Activated CD4-positive, alpha-beta T cell treated with anti-CD3 and anti-CD28 coated beads, Interleukin-2, amount 10 ng/mL, durations not matched to agents 7 days and 5 days (primary cell): ENCODE data around the gene TSC22D1. TPM values are rescaled to one million over a fixed set of nuclear protein-coding genes. Genes with fewer than 3 reads are reported as not detected.

Experiments used
- CTCF ChIA-PET: fragments of 350-600 bp; sonication (Branson Sonifier 250); formaldehyde crosslinking; loops from one replicate; lab custom pipeline; 2021; ENCODE audit warnings: antibody characterized with exemption; lab: Charles Lee
- POLR2A ChIA-PET: fragments of 350-600 bp; sonication (Branson Sonifier 250); formaldehyde crosslinking; loops from one replicate; lab custom pipeline; 2021; ENCODE audit warnings: antibody characterized with exemption; lab: Charles Lee
- DNase-seq: peaks from one replicate; pipeline ENCODE4 v3.0.0-alpha.2; 2020
- H3K27ac Mint-ChIP-seq: one replicate; pipeline ENCODE4 v1.8.0; 2021; ENCODE audit warnings: mild to moderate bottlenecking, moderate library complexity, mixed read lengths
- H3K27me3 Mint-ChIP-seq: one replicate; pipeline ENCODE4 v1.8.0; 2021; ENCODE audit warnings: mixed read lengths
- H3K36me3 Mint-ChIP-seq: one replicate; pipeline ENCODE4 v1.8.0; 2021; ENCODE audit warnings: low read depth, mixed read lengths
- H3K4me1 Mint-ChIP-seq: one replicate; pipeline ENCODE4 v1.8.0; 2021; ENCODE audit warnings: mixed read lengths
- H3K4me3 Mint-ChIP-seq: one replicate; pipeline ENCODE4 v1.8.0; 2021; ENCODE audit warnings: mild to moderate bottlenecking, moderate library complexity, mixed read lengths
- H3K9me3 Mint-ChIP-seq: one replicate; pipeline ENCODE4 v1.8.0; 2021; ENCODE audit warnings: mixed read lengths
- total RNA-seq, 2 experiments: library from RNA; stranded (reverse); gene quantifications; one replicate each; pipeline ENCODE4 v1.2.3, GENCODE V29; 2021

The TSC22D1 gene
- total RNA-seq, 2 experiments from 2014 or later, result 13.3 to 13.6 TPM

GRCh38 chr13:44412346-44412935 lies 163.7 kb downstream of the TSC22D1 start:
- Mint-ChIP-seq H3K4me1 (peaks cover 2% of the 10 kb centered on the region), H3K27me3 (no peaks in the 10 kb centered on the region), H3K27ac (no peak overlapping the region), H3K9me3 (no peaks in the 10 kb centered on the region), H3K36me3 (no peaks in the 10 kb centered on the region), H3K4me3 (no peak overlapping the region)
- CTCF ChIA-PET, result no interaction called here
- POLR2A ChIA-PET, result no interaction called here
- no peak for DNase-seq

- H3K4me3 Mint-ChIP-seq, result no peak overlapping the region
- no peak for DNase-seq
- CTCF ChIA-PET, result no interaction called here
- no peaks in the 10 kb centered on the region for H3K36me3 Mint-ChIP-seq
- no peaks in the 10 kb centered on the region for H3K9me3 Mint-ChIP-seq
- H3K27me3 Mint-ChIP-seq, result no peaks in the 10 kb centered on the region
- H3K27ac Mint-ChIP-seq, result no peak overlapping the region
- POLR2A ChIA-PET, result no interaction called here
- peaks cover 2% of the 10 kb centered on the region for H3K4me1 Mint-ChIP-seq
Measured at GRCh38 chr13:44411841-44412240, 164.3 kb downstream of the TSC22D1 start.

GRCh38 chr13:44410328-44410859 lies 165.7 kb downstream of the TSC22D1 start:
- Mint-ChIP-seq H3K9me3 (no peaks in the 10 kb centered on the region), H3K27me3 (no peaks in the 10 kb centered on the region), H3K4me1 (peaks cover 2% of the 10 kb centered on the region), H3K36me3 (no peaks in the 10 kb centered on the region), H3K27ac (no peak overlapping the region), H3K4me3 (no peak overlapping the region)
- no peak for DNase-seq
- ChIA-PET POLR2A (no interaction called here), CTCF (no interaction called here)

GRCh38 chr13:44409595-44409994 lies 166.5 kb downstream of the TSC22D1 start:
- no peaks in the 10 kb centered on the region for H3K27me3 Mint-ChIP-seq
- peaks cover 2% of the 10 kb centered on the region for H3K4me1 Mint-ChIP-seq
- H3K27ac Mint-ChIP-seq, result no peak overlapping the region
- H3K36me3 Mint-ChIP-seq, result no peaks in the 10 kb centered on the region
- no peak for DNase-seq
- H3K9me3 Mint-ChIP-seq, result no peaks in the 10 kb centered on the region
- ChIA-PET CTCF (interaction anchor here (0.9 kb wide), 1 partner anchor 9 kb away, joined by 3 read pairs; no protein-coding TSS in a partner anchor), POLR2A (no interaction called here)
- H3K4me3 Mint-ChIP-seq, result no peak overlapping the region

- peaks cover 2% of the 10 kb centered on the region for H3K4me1 Mint-ChIP-seq
- DNase-seq, result no peak
- no peaks in the 10 kb centered on the region for H3K27me3 Mint-ChIP-seq
- H3K27ac Mint-ChIP-seq, result no peak overlapping the region
- ChIA-PET CTCF (no interaction called here), POLR2A (no interaction called here)
- H3K4me3 Mint-ChIP-seq, result no peak overlapping the region
- H3K36me3 Mint-ChIP-seq, result no peaks in the 10 kb centered on the region
- no peaks in the 10 kb centered on the region for H3K9me3 Mint-ChIP-seq
Measured at GRCh38 chr13:44407891-44408290, 168.2 kb downstream of the TSC22D1 start.

GRCh38 chr13:44407379-44407778 lies 168.8 kb downstream of the TSC22D1 start:
- Mint-ChIP-seq H3K27ac (no peak overlapping the region), H3K27me3 (no peaks in the 10 kb centered on the region), H3K4me3 (no peak overlapping the region), H3K36me3 (no peaks in the 10 kb centered on the region), H3K9me3 (no peaks in the 10 kb centered on the region), H3K4me1 (peaks cover 2% of the 10 kb centered on the region)
- POLR2A ChIA-PET, result no interaction called here
- DNase-seq, result no peak
- CTCF ChIA-PET, result no interaction called here

GRCh38 chr13:44406617-44407016 lies 169.5 kb downstream of the TSC22D1 start:
- H3K4me3 Mint-ChIP-seq, result no peak overlapping the region
- POLR2A ChIA-PET, result no interaction called here
- no peaks in the 10 kb centered on the region for H3K4me1 Mint-ChIP-seq
- no peaks in the 10 kb centered on the region for H3K27me3 Mint-ChIP-seq
- no peak overlapping the region for H3K27ac Mint-ChIP-seq
- no peaks in the 10 kb centered on the region for H3K36me3 Mint-ChIP-seq
- CTCF ChIA-PET, result no interaction called here
- H3K9me3 Mint-ChIP-seq, result no peaks in the 10 kb centered on the region
- no peak for DNase-seq

- no peaks in the 10 kb centered on the region for H3K27me3 Mint-ChIP-seq
- no peaks in the 10 kb centered on the region for H3K4me1 Mint-ChIP-seq
- H3K9me3 Mint-ChIP-seq, result no peaks in the 10 kb centered on the region
- no peak for DNase-seq
- H3K27ac Mint-ChIP-seq, result no peak overlapping the region
- no peaks in the 10 kb centered on the region for H3K36me3 Mint-ChIP-seq
- ChIA-PET CTCF (no interaction called here), POLR2A (interaction anchor here (1.2 kb wide), 1 partner anchor 19 kb away, joined by 3 read pairs; no protein-coding TSS in a partner anchor)
- H3K4me3 Mint-ChIP-seq, result no peak overlapping the region
Measured at GRCh38 chr13:44404261-44405132, 171.6 kb downstream of the TSC22D1 start.

GRCh38 chr13:44403461-44404056 lies 172.6 kb downstream of the TSC22D1 start:
- H3K4me1 Mint-ChIP-seq, result no peaks in the 10 kb centered on the region
- H3K9me3 Mint-ChIP-seq, result no peaks in the 10 kb centered on the region
- no peaks in the 10 kb centered on the region for H3K36me3 Mint-ChIP-seq
- CTCF ChIA-PET, result no interaction called here
- DNase-seq, result no peak
- H3K27me3 Mint-ChIP-seq, result no peaks in the 10 kb centered on the region
- H3K27ac Mint-ChIP-seq, result no peak overlapping the region
- POLR2A ChIA-PET, result interaction anchor here (1.2 kb wide), 1 partner anchor 20 kb away, joined by 3 read pairs; no protein-coding TSS in a partner anchor
- H3K4me3 Mint-ChIP-seq, result no peak overlapping the region

- no peaks in the 10 kb centered on the region for H3K4me1 Mint-ChIP-seq
- H3K27me3 Mint-ChIP-seq, result no peaks in the 10 kb centered on the region
- no peaks in the 10 kb centered on the region for H3K36me3 Mint-ChIP-seq
- no peak for DNase-seq
- CTCF ChIA-PET, result no interaction called here
- no peak overlapping the region for H3K4me3 Mint-ChIP-seq
- POLR2A ChIA-PET, result interaction anchor here (1.2 kb wide), 1 partner anchor 21 kb away, joined by 3 read pairs; no protein-coding TSS in a partner anchor
- no peak overlapping the region for H3K27ac Mint-ChIP-seq
- no peaks in the 10 kb centered on the region for H3K9me3 Mint-ChIP-seq
Measured at GRCh38 chr13:44402899-44403445, 173.2 kb downstream of the TSC22D1 start.

GRCh38 chr13:44401577-44401976 lies 174.6 kb downstream of the TSC22D1 start:
- Mint-ChIP-seq H3K4me3 (no peak overlapping the region), H3K36me3 (no peaks in the 10 kb centered on the region), H3K9me3 (no peaks in the 10 kb centered on the region), H3K27ac (no peak overlapping the region), H3K4me1 (no peaks in the 10 kb centered on the region), H3K27me3 (no peaks in the 10 kb centered on the region)
- ChIA-PET CTCF (no interaction called here), POLR2A (no interaction called here)
- no peak for DNase-seq

GRCh38 chr13:44400736-44401135 lies 175.4 kb downstream of the TSC22D1 start:
- H3K36me3 Mint-ChIP-seq, result no peaks in the 10 kb centered on the region
- DNase-seq, result no peak
- CTCF ChIA-PET, result interaction anchor here (0.6 kb wide), 1 partner anchor 31 kb away, joined by 4 read pairs; no protein-coding TSS in a partner anchor
- H3K4me1 Mint-ChIP-seq, result no peaks in the 10 kb centered on the region
- H3K9me3 Mint-ChIP-seq, result no peaks in the 10 kb centered on the region
- H3K27me3 Mint-ChIP-seq, result no peaks in the 10 kb centered on the region
- H3K4me3 Mint-ChIP-seq, result no peak overlapping the region
- no peak overlapping the region for H3K27ac Mint-ChIP-seq
- POLR2A ChIA-PET, result no interaction called here
